ENCODE measurements around the gene KRT6C. TPM values are rescaled to one million over a fixed set of nuclear protein-coding genes. Genes with fewer than 3 reads are reported as not detected.

The KRT6C gene
- total and polyA plus RNA-seq, 4 donors: 0.08 to 0.10 TPM; not detected in 2

- no peak for TF ChIP-seq CTCF (IDR thresholded peaks at IDR 0.05; ENCODE audit: control extremely low read depth, extremely low read depth)
- ATAC-seq (ENCODE audit: insufficient read depth, low FRiP score) (no peak), DNase-seq (no peak)
- H3K36me3 ChIP-seq (ENCODE audit: control insufficient read depth in 4 of 4, insufficient read depth in 4 of 4, low read length in 4 of 4): no peaks in the 10 kb centered on the region
- no peak overlapping the region for H3K4me3 ChIP-seq
- no peak overlapping the region for H3K27ac ChIP-seq (ENCODE audit: low read depth in 1 of 2, low read length in 1 of 2)
- WGBS, 2 donors: 95 to 97% methylated on average over 2 of the region's 2 CpGs
- H3K9me3 ChIP-seq (ENCODE audit: control insufficient read depth in 4 of 4, insufficient read depth in 3 of 4, low read length in 3 of 4): no peaks in the 10 kb centered on the region
- H3K4me1 ChIP-seq (ENCODE audit: control insufficient read depth in 5 of 5, insufficient read depth in 5 of 5, low read length in 5 of 5): no peaks in the 10 kb centered on the region
- H3K9ac ChIP-seq (ENCODE audit: insufficient read depth in 1 of 2, low read length in 2 of 2): no peak overlapping the region
- H3K27me3 ChIP-seq (ENCODE audit: control insufficient read depth in 3 of 3, insufficient read depth in 3 of 3, low read length in 2 of 3): no peaks in the 10 kb centered on the region
These were observed 607 bp upstream of the KRT6C start for GRCh38 chr12:52474212-52474611.

GRCh38 chr12:52469853-52470252, 3.8 kb downstream of the KRT6C start:
- peaks cover 0 to 9% (median 0%) of the 10 kb centered on the region in 3 donors for H3K27me3 ChIP-seq (ENCODE audit: control insufficient read depth in 3 of 3, insufficient read depth in 3 of 3, low read length in 2 of 3)
- no peaks in the 10 kb centered on the region for H3K4me1 ChIP-seq (ENCODE audit: control insufficient read depth in 5 of 5, insufficient read depth in 5 of 5, low read length in 5 of 5)
- H3K4me3 ChIP-seq: no peak overlapping the region
- H3K9me3 ChIP-seq (ENCODE audit: control insufficient read depth in 4 of 4, insufficient read depth in 3 of 4, low read length in 3 of 4): no peaks in the 10 kb centered on the region
- H3K27ac ChIP-seq (ENCODE audit: low read depth in 1 of 2, low read length in 1 of 2): no peak overlapping the region
- DNase-seq (no peak), ATAC-seq (ENCODE audit: insufficient read depth, low FRiP score) (no peak)
- no peak for TF ChIP-seq CTCF (IDR thresholded peaks at IDR 0.05; ENCODE audit: control extremely low read depth, extremely low read depth)
- no peak overlapping the region for H3K9ac ChIP-seq (ENCODE audit: insufficient read depth in 1 of 2, low read length in 2 of 2)
- WGBS, 2 donors: 71 to 83% methylated on average over 4 of the region's 4 CpGs
- no peaks in the 10 kb centered on the region for H3K36me3 ChIP-seq (ENCODE audit: control insufficient read depth in 4 of 4, insufficient read depth in 4 of 4, low read length in 4 of 4)

GRCh38 chr12:52464897-52465296, 8.7 kb downstream of the KRT6C start:
- H3K9ac ChIP-seq (ENCODE audit: insufficient read depth in 1 of 2, low read length in 2 of 2): no peak overlapping the region
- WGBS, 2 donors: 51 to 53% methylated on average over 2 of the region's 2 CpGs
- ATAC-seq (ENCODE audit: insufficient read depth, low FRiP score): no peak

More at GRCh38 chr12:52464897-52465296, 8.7 kb downstream of the KRT6C start:
- no peak for DNase-seq
- Histone ChIP-seq H3K9me3 (ENCODE audit: control insufficient read depth in 4 of 4, insufficient read depth in 3 of 4, low read length in 3 of 4) (no peaks in the 10 kb centered on the region), H3K27ac (ENCODE audit: low read depth in 1 of 2, low read length in 1 of 2) (no peak overlapping the region), H3K27me3 (ENCODE audit: control insufficient read depth in 3 of 3, insufficient read depth in 3 of 3, low read length in 2 of 3) (peaks cover 0 to 14% (median 0%) of the 10 kb centered on the region in 3 donors), H3K36me3 (ENCODE audit: control insufficient read depth in 4 of 4, insufficient read depth in 4 of 4, low read length in 4 of 4) (no peaks in the 10 kb centered on the region), H3K4me1 (ENCODE audit: control insufficient read depth in 5 of 5, insufficient read depth in 5 of 5, low read length in 5 of 5) (no peaks in the 10 kb centered on the region), H3K4me3 (no peak overlapping the region)
- TF ChIP-seq CTCF (IDR thresholded peaks at IDR 0.05; ENCODE audit: control extremely low read depth, extremely low read depth): no peak
